Activated CD4-positive, alpha-beta T cell treated with anti-CD3 and anti-CD28 coated beads, Interleukin-10, Interleukin-2, amounts not matched to agents 100 ng/mL and 50 ng/mL, durations not matched to agents 16 hours and 8 hours (primary cell): Measurements from ENCODE around the gene LONP2.
"Not testable (repeated sequence)": the region's sequence is repeated elsewhere in the genome, so short reads cannot be mapped to it uniquely, and the experiment has no call there.

Source experiments
- DNase-seq: peaks from one replicate; pipeline ENCODE4 v3.0.0-alpha.2; 2020

Gene LONP2

GRCh38 chr16:48402547-48402946 is 158.4 kb downstream of the LONP2 start:
- not testable (repeated sequence) for DNase-seq

- no peak for DNase-seq
Observed at GRCh38 chr16:48405153-48405552, 161.1 kb downstream of the LONP2 start.

- no peak for DNase-seq
Observed at GRCh38 chr16:48405907-48406306, 161.8 kb downstream of the LONP2 start.
